HPDE6-E6E7 (cell line): ENCODE measurements around the gene TGFBR2.
"Not testable (repeated sequence)": the region's sequence is repeated elsewhere in the genome, so short reads cannot be mapped to it uniquely, and the experiment has no call there.

ENCODE experiments used
- DNase-seq: peaks from one replicate; pipeline ENCODE4 v3.0.0; 2011; ENCODE audit warnings: missing footprints; ENCODE audit errors: extremely low spot score

TGFBR2 gene

DNA sequence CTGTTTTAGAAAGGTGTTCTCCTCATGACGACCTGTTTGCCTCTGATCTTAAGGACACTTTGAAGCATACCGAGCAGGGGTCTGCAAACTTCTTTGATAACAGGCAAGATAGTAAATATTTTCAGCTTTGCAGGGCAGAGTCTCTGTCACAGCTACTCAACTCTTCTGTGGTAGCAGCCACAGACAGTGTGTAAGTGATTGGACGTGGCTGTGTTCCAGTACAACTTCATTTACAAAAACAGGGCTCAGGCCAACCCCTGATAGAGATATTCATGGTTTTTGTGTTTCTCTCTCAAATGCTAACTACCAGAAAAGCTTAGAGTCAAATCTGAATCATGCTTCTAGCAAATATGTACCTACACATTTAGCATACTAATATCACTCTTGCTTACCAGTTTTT is 51.5 kb downstream of the TGFBR2 start:
- no peak for DNase-seq

DNA sequence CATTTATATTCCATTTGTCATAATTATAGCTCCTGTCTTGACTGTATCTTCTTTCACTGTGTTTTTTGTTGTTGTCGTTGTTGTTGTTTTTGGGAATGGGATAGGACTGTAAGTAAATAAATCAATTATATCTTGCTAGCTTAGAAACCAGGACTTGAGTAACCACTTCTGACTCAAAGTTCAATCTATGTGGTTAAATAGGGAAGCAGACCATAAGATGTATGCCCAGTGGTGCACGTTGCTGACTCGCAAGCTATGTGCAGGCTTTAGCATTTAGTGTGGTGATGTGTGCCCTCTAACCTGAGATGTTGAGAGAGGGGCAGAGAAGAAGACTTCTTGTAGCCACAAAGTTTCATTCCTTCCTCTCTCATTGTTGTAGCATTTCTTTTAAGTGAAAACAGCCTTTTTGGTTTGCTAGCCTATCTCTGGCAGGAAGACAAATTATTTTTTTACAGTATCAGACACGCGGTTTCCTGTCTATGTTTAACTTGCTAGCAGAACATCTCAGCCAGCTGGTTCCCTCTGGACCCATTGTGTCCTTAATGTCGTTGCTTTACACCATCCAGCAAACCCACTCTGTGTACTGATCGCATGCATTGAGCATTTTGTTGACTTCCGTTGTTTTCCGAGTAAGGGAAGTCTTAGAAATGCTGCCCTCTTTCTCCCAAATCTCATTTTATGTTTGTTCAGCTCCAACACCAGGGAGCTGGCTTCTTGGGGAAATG is 52.1 kb downstream of the TGFBR2 start:
- no peak for DNase-seq

DNA sequence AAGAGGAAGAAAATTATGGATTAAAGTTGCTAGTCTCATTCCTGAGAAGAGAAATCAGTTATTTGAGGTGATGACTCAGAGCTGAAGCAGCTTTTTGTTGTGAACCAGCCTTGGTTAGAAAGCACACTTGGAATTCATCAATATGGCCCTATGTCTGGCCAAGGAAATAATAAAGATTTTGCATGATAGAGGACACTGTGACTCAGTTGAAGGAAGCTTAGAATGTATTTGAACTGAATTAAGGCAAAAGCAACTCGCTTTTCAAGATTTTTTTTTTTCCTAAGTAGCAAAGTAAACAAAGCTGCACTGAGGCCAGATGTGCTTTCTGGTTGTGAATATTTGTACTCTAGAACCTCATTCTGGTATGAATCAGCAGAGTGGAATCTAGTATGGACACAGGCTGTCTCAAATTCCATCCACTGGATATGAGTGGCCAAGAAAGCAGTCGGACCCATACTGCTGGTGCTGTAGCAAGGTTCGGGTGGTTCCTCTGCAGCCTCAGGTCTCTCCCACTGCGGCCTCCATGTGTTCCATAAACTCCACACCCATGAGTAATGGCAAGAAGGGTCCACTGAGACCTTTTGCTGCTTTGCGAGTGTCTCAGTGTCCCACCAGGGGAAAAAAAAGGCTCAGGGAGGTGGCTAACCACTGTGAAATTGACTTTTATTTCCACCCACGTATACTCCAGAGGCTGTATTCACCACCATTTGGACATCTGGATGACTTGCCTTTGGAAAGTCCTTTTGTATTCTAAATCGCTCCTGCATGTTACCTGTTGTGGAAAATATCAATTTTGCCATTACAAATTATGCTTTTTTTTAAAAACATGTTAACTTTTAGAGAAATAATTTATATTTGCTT is 53.1 kb downstream of the TGFBR2 start:
- no peak for DNase-seq

DNA sequence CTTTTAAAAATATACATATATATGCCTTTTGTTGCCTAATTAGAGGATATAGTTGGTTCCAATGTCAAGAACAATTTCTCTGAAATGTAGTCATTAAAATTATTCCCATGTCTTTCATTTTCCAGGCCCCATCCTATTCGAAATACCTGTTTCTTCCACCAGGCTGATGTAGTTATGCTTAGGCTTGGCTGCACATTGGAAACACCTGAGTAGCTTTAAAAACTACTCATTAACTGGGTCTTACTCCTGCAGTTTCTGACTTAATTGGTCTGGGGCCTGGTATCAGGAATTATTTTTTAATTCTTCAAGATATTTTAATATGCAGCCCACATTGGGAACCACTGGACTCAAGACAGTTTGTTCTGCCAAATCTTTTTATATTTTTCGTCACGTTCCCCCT is 53.7 kb downstream of the TGFBR2 start:
- DNase-seq, result no peak

DNA sequence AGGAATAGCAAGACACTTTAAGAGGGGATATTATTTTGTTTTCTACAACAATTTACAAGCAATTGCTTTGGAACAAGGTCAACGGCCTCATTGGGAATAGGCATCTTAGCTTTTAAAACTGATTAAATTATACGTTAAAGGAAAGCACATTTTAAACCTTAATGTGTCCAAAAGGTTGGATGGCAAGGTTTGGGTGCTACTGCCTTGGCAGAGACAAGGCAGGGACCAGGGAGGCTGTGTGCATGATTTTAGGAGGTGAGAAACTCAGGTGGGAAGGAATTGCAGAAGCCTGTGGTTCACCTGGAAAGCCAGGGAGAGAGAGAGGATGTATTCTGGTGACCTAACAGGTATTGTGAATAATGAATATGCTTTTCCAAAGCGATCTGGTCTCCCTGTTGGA is 54.3 kb downstream of the TGFBR2 start:
- DNase-seq, result no peak

DNA sequence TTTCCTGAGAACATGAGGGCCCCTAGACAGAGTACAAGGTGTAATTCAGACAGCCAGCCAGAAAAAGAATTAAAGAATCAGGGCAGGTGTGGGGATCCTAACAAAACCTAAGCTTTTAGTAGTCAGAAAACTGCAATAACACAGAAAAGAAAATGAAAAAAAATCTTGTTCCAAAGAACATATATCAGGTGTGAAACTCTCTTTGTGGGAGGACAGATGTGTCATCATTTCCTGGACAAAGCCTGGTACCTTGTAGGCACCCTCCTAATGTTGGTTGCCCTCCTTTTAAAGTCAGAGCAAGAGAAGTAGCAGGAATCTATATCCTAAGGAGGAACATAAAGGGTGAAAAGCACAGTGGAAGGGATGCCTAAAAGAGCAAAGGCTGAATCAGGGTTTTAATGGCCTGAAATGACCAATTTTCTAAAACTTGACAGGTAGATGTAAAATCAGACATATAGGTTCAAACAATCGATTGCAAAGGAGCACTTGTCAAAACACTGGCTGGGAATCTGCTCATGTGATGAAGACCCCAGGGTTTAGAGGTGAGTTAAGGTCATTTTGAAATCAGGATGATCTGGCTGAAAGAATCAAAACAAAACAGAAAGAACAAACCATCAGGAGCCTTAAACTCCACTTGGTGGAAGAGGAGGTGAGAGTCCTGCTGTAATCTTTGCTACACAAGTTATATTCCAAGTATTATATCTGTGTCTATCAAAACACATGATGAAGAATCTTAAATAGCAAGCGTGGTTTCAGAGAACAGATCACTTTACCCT is 54.9 kb downstream of the TGFBR2 start:
- DNase-seq, result no peak

DNA sequence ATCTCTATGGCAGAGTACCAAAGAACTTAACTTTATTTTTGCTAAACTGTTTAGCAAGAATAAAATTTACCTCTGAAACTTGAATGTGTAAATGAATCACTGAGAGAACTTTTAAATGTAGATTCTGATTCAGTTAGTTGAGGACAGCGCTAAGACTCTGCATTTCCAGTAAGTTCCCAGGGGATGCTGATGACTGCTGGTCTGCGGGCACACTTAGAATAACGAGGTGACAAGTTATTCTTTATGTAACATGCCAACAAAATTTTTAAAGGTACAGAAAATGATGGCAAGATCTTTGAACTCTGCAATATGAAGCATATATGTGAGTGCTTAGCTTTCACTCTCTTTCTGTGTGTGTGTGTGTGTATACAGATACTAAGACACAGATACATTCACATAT is 56.4 kb downstream of the TGFBR2 start:
- no peak for DNase-seq

DNA sequence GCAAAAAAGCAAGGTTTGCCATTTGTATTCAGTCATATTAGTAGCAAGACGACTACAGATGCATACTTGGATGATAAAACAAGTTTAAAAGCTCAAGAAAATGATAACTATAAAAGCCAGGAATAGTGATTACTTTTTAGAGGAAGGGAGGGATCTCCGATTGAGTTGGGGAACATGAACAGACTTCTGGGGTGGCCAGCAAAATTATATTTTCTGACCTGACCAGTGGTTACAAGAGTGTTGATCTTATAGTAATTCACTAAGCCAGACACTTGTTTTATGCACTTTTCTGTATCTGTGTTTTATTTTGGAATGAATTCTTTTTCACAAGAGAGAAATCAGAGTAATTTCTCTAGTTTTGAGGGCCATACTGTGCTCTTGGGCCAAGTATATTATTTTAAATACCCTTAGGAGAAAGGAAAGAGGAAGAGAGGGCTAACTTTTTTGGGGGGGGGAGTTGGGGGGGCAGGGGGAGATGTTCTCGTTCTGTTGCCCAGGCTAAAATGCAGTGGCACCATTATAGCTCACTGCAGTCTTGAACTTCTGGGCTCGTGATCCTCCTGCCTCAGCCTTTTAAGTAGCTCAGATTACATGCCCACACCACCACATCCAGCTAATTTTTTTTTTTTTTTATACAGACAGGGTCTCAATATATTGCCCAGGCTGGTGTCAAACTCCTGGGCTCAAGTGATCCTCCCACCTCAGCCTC is 57.3 kb downstream of the TGFBR2 start:
- DNase-seq, result no peak

DNA sequence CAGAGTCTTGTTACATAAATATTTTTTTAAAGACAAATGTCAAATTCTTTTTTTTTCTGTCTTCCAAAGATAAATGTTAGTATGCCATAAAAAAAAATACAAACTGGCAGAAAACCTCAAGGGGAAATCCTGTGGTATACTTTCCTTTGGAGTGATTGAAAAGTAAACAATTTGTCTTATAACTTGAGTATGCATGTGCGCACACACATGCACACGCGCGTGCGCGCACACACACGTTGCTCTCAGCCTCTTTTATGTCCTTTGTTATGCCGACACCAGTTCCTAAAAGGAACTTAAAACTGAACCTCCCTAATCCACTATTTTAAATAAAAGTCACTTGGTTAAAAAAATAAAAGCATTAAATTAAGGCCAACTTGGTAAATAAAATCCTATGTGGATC is 58.1 kb downstream of the TGFBR2 start:
- no peak for DNase-seq

DNA sequence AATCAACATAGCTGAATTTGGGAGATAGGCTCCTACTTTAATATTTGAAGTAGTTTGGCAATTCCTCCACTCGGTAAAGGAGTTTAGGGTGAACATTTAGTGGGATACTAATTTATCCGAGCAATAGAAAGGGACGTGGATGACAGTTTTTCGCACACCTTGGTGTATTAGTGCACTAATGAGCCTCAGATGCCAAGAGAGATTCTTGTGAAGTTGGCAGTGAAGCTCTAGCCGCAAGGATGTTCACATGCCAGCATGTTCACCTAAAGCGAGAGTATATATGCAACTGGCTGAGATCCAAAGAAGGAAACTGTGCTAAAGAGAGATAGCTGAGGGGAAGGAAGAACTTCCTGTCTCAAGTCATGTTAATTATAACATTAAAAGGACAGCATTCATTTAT is 58.5 kb downstream of the TGFBR2 start:
- no peak for DNase-seq

DNA sequence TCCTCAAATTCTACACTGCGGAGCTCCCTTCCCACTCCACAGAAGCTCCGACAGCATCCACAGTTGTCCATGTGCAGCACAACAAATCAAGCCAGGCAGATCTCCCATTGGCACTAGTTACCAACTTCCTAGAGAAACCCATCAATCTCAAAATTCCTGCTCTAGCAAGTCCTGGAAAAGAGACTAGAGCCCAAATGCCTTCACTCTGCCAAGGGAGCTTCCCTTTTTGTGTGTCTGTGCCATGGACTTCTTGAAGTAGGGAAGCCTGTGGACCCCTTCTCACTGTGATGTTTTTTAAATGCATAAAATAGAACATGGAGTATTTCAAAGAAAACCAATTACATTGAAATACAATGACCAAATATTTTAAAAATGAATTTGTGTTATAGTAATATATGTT is 59.1 kb downstream of the TGFBR2 start:
- DNase-seq, result no peak

DNA sequence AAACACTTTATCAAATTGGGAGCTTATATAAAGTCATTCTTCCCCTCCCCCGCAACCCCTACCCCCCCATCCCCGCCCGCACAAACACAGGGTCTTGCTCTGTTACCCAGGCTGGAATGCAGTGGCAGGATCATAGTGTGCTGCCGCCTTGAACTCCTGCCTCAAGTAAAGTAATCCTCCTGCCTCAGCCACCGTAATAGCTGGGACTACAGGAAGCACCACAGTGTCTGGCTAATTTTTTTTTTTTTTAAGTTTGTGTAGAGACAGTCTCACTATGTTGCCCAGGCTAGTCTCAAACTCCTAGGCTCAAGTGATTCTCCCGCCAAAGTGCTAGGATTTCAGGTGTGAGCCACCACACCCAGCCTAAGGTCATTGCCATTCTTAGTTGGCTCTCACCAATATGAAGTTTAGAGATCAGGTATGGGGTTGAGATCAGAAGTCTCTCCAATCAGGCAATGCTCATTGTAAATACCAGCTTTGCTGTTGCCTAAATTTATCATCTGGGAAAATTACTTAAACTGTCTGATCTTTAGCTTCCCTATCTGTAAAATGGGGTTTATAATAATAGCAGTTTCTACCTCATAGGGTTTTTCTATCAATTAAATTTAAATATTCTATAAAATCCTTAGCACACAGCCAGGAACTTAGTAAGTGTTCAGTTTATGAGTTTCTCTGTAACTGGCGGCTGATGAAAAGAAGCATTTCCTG is 60.3 kb downstream of the TGFBR2 start:
- DNase-seq, result no peak

DNA sequence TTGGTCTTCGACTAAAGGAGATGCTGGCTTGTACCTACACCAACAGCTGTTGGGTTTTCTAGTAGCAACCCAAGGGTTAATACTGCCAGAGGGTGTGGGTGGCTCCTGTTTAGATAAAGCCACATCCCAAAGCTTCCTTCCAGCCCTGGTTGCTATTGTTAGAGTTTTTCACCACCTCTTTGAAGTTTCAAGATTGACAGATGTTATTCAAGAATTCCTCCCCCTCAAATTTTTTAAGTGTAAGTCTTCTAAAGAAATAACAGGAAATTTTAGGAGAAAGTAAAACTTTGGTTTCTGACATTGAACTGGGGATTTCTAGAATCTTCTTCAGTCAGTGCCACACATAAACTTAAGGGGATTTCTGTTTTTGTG is 60.9 kb downstream of the TGFBR2 start:
- DNase-seq, result no peak

DNA sequence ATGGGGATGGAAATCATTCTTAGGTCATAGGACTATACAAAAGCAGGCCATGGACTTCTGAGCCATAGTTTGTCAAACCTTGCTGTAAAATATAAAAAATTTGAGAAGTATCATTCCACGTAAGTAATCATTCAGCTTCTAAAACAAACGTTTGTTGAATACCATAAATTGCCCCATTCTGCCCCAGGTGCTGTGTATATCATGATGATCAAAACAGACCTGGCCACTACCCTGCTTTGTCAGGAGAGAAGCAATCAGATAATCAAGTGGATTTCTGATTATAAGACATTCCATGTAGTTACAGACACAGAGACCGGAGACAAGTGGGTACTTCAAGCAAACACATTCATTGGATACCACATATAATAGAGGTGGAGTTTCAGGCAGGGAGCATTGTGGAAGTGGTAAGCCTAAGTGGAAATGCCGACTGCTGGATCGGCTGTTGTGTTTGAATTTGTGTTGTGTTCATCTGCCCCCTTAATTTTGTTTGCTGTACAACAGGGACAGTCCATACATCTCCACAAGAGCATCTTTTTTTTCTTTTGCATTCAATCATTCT is 61.7 kb downstream of the TGFBR2 start:
- DNase-seq, result no peak

DNA sequence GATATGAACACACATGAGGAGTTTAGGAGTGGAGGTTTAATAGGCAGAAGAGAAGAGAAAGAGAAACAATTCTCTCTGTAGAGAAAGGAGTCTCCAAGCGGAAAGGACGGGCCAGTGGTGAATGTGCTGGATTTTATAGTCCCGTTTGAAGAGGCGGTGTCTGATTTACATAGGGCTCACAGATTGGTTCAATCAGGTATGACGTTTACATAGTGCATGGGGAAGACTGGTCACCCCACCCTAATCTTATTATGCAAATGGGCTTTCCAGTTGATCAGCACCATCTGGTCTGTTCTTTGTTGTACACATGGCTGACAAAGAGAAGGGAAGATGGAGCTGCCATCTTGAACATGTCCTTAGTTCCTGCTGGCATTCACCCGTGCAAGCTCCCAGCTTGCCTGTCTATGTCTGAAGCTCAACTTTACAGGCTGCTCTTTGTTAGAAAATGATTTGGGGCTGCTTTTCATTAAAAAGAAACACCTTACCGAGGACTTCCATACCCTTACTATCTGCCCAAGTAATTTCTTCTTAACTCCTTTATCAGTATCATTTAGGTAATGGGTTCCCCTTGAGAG is 63.0 kb downstream of the TGFBR2 start:
- DNase-seq, result not testable (repeated sequence)

DNA sequence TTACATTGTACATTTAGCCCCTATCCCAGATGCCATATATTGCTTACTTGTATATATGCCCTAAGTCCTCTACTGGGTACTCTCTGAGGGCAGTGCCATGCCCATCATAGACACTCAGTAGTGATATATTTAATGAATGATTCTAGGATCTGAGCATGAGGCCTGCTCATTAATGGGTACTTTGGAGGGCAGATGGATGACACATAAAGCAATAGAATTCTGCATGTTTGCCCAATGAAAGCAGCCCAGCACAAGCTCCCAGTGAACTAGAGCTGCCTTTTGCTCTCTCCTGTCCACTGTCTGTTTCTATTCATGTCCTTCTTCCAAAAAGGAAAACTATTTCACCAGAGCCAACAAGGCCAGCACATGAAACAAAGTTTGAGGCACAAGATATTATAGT is 63.9 kb downstream of the TGFBR2 start:
- DNase-seq, result no peak

DNA sequence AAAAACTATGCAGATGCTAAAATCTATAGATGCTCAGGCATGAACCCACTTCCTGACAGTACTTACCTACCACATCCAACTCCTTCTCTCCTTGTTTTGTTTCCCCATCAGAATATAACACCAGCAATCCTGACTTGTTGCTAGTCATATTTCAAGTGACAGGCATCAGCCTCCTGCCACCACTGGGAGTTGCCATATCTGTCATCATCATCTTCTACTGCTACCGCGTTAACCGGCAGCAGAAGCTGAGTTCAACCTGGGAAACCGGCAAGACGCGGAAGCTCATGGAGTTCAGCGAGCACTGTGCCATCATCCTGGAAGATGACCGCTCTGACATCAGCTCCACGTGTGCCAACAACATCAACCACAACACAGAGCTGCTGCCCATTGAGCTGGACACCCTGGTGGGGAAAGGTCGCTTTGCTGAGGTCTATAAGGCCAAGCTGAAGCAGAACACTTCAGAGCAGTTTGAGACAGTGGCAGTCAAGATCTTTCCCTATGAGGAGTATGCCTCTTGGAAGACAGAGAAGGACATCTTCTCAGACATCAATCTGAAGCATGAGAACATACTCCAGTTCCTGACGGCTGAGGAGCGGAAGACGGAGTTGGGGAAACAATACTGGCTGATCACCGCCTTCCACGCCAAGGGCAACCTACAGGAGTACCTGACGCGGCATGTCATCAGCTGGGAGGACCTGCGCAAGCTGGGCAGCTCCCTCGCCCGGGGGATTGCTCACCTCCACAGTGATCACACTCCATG is 65.3 kb downstream of the TGFBR2 start:
- no peak for DNase-seq

DNA sequence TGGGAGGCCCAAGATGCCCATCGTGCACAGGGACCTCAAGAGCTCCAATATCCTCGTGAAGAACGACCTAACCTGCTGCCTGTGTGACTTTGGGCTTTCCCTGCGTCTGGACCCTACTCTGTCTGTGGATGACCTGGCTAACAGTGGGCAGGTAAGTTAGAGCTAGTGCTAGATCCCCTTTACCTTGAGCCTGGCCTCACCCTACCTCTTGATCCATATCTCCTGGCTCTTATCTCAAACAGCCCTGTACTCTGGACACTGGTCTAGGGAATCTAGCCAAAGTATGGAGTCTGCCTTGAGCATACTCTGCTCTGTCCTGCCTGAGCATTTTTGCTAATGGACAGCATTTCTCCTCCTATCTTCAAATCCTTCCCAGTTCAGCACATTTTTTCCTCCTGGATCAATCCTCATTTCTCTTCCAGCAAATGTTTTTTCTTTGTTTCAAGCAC is 65.9 kb downstream of the TGFBR2 start:
- DNase-seq, result no peak

DNA sequence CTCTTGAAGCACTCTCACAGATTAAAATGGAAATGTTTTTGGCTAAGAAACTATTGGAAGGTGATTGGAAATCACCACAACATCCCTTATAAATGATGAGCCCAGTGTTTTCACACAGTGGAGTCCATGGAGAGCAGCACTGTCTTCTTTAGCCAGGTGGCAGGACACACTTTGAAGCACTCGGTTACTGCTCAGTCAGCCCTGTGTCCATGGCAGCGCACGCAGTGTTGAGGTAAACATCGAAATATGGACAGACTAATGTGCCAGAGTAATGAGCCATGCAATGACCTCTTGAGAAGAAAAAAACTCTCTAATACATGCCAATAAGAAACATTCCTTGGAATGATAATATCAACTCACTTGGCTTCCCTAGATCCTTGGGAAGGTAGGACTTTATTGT is 66.6 kb downstream of the TGFBR2 start:
- no peak for DNase-seq
